Measurements from ENCODE around the gene FOXP4.

The FOXP4 gene

DNA sequence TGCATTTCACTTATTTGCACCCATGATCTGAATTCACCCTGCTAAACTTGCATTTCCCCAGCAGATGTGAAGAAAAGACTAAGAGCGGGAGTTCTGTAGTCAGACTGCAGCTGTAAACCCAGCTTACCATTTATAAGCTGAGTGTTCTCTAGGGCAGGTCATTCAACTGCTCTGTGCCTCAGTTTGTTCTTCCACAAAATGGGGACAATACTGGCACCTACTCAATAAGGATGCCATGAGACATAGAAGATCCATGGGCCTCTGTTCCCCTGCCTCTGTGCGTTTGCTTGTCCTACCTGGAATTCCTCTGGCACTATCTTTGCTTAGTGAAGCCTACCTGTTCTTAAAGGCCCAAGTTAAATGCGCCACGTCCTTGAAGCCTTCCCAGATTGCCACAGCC, 79.8 kb downstream of the FOXP4 start:
- DNase-seq (ENCODE audit: low spot score), result no peak

DNA sequence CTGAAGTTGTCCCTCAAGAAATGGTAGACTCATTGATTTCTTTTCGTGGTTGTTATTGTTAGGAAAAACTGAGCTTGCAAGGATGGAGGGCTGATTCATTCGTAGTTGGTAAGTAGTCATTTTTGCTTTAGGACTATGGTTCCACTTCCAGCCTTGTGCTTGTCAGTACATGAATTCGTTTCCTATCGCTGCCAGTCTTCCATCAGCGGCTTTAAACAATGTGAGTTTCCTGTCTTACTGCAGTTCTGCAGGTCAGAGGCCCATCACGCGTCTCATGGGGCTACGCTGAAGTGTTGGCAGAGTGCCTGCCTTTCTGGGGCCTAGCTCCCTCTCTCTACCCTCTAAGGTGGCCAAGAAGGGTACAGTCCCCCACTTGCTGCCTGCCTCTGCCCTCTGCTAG, 80.7 kb downstream of the FOXP4 start:
- no peak for DNase-seq (ENCODE audit: low spot score)

- DNase-seq (ENCODE audit: low spot score), result no peak
Measured at GRCh38 chr6:41629128-41629527, 82.9 kb downstream of the FOXP4 start.

GRCh38 chr6:41630069-41630468, 83.9 kb downstream of the FOXP4 start:
- no peak for DNase-seq (ENCODE audit: low spot score)

DNA sequence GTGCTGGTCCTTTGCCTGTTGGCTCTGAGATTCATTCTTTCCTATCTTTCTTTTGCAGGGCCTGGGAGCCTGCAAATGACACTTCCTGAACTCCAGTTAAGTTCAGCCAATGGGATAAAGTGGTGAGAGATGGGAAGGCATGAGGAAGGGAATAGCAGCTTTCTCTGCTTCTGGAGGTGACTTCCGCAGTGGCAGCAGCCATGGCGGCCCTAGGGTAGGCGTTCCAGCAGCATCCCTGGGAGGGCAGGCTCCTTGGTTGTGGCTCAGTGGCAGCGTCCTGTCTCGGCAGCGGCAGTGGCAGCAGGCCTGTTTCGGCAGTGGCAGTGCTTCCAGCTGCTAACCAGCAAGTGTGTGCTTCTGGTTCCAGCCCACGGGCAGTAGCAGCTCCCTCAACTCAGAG, 84.8 kb downstream of the FOXP4 start:
- no peak for DNase-seq (ENCODE audit: low spot score)

DNA sequence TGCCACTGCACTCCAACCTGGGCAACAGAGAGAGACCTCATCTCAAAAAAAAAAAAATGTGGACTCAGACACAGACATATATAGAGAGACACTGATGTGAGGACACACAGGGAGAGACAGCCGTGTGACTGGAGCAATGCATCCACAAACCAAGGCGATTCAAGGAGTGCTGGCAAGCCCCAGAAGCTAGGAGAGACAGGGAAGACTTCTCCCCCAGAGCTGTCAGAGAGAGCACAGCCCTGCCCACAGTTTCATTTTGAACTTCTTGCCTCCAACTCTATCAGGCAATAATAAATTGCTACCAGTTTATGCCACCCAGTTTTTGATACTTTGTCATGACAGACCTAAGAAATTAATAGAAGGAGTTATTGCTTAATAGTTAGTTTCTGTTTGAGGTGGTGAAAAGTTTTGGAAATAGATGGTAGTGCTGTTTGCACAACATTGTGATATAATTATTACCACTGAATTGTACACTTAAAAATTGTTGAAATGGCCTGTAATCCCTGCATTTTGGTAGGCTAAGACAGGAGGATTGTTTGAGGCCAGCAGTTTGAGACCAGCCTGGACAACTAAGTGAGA, 87.0 kb downstream of the FOXP4 start:
- no peak for DNase-seq (ENCODE audit: low spot score)

- peak; percentile 82 for DNase-seq (ENCODE audit: low spot score)
Measured at GRCh38 chr6:41634657-41635056, 88.5 kb downstream of the FOXP4 start.

GRCh38 chr6:41635365-41635764, 89.2 kb downstream of the FOXP4 start:
- no peak for DNase-seq (ENCODE audit: low spot score)

DNA sequence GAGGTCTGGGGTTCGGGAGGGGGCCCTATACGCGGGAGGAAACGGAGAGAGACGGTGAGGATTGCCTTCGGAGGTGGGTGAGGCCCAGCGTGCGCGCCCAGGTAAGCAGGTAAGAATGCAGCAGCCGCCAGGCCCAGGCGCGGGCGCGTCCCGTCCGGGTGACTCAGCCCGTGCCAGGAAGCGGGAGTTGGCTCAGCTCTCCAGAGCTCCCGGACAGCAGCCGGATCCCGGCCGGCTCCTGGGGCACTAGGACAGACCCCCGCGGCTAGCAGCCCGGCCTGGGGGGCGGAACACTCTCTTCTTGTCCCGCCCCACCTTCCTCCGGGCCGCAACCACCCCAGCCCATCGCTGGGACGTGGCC, 90.6 kb downstream of the FOXP4 start:
- DNase-seq (ENCODE audit: low spot score), result no peak

DNA sequence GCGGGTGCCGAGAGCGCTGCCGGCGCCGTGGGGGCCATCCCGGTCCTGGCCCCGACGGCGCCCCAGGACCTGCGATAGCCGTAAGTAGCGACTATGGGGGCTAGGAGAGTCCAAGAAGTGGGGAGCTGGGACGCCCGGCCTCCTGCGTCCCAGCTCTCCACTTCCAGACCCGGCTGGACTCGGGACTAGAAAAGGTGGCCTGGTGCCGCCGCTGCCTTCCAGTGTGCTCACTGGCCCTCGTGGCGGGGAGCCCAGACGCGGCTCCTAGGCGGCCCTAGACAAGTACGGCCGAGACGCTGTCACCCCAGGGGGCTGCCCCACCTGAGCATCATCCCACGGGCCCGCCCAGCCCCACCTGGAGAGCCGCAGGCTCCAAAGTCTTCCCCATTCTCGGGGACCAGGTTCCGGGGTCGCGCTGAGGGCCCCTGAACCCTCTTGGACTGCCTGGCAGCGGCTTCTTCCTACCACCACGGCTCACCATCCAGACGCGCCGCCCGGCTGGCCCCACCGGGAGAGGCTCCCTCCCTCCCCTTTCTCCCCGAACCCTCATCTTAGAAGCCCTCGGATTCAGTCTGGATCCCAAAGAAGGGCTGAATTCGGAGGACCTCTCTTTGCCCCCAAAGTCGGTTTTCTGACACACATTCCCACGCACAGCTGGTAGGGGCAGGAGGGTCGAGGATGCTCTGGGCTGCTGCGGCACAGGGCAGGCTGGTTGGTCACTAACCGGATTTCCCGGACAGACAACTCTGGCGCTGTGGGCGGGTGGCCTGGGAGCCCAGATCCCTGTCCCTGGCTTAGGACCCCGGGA, 91.2 kb downstream of the FOXP4 start:
- no peak for DNase-seq (ENCODE audit: low spot score)

GRCh38 chr6:41638002-41638934, 92.1 kb downstream of the FOXP4 start, which contains the start of gene MDFI:
TSS of gene MDFI (plus strand) at chr6:41638468. CDS start at chr6:41638750, 282 bp downstream.
- DNase-seq (ENCODE audit: low spot score), result peak; percentile 87

- peak; percentile 88 for DNase-seq (ENCODE audit: low spot score)
Measured at GRCh38 chr6:41638935-41639808, 93.0 kb downstream of the FOXP4 start.

DNA sequence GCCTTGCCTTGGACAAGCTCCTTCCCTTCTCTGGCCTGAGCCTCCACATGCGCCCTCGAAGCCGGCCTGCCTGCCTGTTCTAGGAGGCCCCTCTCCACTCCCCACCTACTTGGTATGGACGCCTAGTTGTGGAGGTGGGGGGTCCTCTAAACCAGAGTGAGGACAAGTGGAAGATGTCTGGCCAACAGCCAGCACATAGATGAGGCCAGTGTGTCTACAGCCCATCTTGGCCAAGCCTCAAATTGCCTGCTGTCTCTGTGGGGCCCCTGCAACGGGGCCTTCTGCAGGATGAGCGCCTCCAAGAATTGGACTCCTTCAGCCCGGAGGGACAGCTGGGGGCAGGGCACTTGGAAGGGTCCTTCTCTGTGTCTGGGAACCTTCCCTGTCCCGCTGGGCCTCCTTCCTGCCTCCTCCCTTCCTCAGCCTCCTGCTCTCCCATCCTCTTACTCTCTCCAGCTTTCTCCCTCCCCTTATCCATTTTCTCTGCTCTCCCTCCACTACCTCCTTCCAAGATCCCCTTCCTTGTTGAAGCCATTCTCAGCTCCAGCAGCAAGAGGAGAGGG, 93.7 kb downstream of the FOXP4 start:
- peak; percentile 83 for DNase-seq (ENCODE audit: low spot score)

- DNase-seq (ENCODE audit: low spot score), result no peak
Measured at GRCh38 chr6:41640426-41640825, 94.2 kb downstream of the FOXP4 start.

DNA sequence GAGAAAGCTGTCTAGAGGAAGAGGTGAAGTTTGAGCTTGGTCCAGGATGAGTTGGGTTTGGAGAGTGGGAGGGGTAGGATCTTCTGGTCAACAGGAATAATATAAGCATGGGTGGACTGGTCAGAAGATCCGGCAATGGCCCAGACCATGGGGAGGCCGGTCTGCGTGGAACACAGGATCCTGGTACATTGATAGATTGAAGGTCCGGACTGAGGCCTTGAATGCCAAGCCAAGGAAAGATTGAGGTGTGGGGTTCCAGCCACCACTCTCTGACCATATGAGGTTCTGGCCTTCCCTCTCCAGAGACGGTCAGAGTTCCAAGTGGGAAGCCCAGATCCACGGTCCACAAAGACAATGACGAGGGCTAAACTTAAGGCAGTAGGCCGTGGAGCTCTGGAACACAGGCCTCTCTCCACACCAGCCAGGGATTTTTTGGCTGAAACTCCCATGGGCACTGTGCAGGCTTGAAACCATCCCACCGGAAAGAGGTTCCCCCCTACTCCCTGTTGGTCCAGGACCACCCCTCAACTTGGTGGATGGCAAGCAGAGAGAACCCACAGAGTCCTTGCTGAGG, 95.3 kb downstream of the FOXP4 start:
- DNase-seq (ENCODE audit: low spot score), result no peak

GRCh38 chr6:41642090-41642959, 96.1 kb downstream of the FOXP4 start:
- no peak for DNase-seq (ENCODE audit: low spot score)

GRCh38 chr6:41642960-41643898, 97.0 kb downstream of the FOXP4 start:
- no peak for DNase-seq (ENCODE audit: low spot score)

DNA sequence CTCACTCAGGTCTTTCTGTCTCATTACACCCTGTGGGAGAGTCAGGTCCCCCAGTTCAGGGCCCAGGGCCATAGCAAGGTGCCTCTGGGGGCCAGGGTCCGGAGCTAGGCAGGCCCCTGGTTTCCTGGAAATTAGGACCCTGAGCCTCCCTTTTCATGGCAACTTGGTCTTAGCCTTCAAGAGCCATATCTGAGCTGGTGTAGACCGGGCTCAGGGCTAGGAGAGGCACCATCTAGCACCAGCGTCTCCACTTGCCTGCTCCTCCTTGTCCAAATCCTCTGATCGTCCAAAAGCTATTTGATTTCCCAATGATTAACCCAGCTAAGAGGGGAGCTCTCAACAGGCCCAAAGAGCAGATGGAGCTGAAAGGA, 97.7 kb downstream of the FOXP4 start:
- DNase-seq (ENCODE audit: low spot score), result no peak

Measured in left forelimb (tissue), 1 donor.